Measurements from ENCODE around the gene SLC43A1.
"Not testable (repeated sequence)": the region's sequence is repeated elsewhere in the genome, so short reads cannot be mapped to it uniquely, and the experiment has no call there.

The SLC43A1 gene

DNA sequence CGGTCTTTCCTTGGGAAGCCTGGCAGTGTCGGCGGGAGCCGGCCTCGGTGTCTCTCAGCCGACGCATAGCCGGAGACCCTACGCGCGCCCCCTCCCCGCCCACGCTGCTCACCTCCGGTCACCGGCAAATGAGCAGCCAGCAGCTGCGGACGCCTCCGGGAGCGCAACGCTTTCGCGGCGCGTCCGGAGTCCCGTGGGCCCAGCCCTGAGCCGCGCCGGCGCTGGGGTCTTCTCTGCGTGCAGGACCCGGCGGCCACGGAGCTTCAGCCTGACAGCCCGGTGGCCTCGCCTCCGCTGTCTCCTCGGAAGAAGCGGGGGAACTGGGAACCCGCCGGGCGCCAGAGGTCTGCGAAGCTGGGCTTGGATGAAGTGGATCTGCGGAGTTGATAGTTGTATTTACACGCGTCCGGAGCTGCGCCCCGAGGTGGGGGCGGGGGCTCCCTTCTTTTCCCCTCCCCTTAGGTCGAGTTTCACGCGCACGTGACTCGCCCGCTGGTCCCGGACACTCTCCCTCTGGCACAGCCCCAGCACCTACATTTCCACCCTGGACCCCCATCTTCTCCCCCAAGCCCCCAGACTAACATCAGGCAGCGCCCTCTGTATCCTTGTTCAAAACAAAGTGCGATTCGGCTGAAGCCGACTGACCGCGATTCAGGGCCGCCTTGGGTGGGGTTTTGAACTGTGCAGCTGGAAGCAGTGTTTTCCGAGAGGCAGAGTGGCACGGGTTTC, at the start of gene SLC43A1:
Gene SLC43A1 (minus strand): TSS at position 371 of the 729 bp plus-strand sequence. CDS start 1,591 bp downstream, outside the sequence.
- DNase-seq (ENCODE audit: low read depth), result peak; percentile 58

DNA sequence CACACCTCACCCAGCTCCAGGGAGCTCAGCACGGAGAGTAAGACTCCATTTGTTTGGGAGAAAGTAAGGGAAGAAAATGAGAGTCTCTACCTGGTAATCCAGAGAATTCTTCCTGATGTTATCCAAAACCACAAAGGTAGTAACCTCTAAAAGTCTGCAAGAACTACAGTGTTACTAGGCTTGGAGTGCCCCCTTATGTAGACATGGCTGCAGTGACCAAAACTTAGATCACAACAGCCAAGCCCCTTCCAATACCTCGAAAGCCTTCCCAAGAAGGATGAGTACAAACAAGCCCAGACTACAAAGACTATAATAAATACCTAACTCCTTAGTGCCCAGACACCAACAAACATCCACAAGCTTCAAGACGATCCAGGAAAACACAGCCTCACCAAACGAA, 47.1 kb upstream of the SLC43A1 start:
- no peak for DNase-seq (ENCODE audit: low read depth)

DNA sequence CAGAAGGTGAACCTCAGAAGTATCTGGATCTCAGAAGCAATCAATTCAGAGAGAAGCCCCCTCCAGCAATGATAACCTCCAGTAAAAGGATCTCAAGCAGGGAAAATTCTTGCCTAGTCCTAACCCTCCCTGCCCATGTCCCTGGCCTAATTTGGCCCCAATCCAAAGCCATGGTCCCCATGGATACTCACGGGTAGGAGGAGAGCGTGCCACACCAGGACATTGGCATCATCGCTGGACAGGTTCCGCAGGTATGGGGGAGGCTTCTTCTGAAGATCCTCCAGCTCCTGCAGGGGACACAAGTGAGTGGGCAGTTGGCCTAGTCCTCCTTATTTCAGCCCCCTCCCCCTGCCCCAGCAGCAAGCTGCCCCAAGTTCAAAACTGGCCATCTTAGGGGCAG, 44.6 kb upstream of the SLC43A1 start:
- no peak for DNase-seq (ENCODE audit: low read depth)

DNA sequence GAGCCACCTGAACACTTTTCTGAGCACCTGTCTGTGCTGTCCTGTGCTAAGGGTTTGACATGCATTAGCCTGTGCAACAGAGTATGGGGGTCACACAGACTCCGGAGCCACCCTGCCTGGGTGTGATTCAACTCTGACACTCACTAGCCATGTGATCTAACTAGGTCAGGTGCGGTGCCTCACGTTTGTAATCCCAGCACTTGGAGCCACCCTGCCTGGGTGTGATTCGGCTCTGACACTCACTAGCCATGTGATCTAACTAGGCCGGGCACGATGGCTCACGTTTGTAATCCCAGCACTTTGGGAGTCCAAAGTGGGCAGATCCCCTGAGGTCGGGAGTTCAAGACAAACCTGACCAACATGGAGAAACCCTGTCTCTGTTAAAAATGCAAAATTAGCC, 40.5 kb upstream of the SLC43A1 start:
- DNase-seq (ENCODE audit: low read depth), result no peak

DNA sequence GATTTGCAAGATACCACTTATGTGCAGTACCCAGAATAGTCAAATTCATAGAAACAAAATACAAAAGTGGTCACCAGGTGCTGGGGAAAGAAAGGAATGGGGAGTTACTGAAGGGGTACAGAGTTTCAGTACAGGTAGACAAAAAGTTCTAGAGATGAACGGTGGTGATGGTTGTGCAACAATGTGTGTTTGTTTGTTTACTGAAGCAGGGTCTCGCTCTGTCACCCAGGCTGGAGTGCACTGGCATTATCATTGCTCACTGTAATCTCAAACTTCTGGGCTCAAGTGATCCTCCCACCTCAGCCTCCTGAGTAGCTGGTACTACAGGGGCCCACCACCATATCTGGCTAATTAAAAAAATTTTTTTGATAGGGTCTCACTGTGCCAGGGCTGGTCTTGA, 39.9 kb upstream of the SLC43A1 start:
- no peak for DNase-seq (ENCODE audit: low read depth)

DNA sequence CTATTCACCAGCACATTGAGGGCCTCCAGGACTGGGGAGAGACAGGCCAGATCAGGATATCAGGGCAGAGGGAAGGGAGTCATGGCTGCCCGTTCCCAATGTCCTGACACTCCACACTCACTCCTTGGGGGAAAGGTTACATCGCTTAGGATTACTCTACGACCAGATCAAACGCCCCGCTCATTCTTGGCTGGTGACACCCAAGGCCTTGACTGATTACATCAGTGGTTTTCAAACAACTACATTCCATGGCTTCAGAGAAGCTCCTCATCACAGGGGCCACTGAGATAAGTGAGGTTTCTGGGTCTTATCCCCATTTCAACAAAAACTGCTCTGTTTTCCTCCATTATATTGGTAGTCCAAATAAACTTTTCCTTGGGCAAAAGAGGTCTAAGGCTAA, 37.0 kb upstream of the SLC43A1 start:
- DNase-seq (ENCODE audit: low read depth), result no peak

DNA sequence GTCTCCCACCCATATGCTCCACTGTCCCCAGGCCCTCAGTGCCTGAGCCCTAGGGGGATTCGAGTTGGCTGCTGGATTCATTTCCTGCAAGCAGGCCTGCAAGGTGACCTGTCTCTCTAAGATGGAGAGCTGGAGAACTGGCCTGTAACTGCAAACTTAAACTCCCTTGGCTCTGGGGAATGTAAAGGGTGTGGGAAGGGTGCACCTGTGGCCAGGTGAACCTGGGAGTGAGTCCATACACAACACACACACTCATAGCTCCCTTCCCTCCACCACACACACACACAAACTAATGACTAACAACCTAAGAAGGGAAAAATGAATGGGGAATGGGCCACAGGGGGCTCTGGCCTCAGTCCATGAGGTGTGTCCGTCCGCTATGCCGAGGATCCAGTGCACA, 36.4 kb upstream of the SLC43A1 start:
- DNase-seq (ENCODE audit: low read depth), result no peak

DNA sequence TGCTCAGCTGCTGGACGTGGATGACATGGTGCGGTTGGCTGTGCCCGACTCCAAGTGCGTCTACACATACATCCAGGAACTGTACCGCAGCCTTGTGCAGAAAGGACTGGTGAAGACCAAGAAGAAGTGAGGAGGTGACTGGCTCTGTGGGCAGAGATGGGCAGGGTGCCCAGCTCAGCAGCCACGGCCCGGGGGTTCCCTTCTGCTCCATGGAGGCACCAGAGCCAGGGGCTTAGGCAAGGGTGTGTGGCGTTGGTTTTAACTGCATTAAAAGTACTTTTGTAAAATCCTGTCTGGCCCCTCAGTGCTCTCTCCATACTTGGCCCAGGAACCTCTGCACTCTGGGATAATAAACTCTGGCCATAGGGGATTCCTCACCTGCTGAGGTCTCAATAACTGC, 34.5 kb upstream of the SLC43A1 start:
- DNase-seq (ENCODE audit: low read depth), result no peak

DNA sequence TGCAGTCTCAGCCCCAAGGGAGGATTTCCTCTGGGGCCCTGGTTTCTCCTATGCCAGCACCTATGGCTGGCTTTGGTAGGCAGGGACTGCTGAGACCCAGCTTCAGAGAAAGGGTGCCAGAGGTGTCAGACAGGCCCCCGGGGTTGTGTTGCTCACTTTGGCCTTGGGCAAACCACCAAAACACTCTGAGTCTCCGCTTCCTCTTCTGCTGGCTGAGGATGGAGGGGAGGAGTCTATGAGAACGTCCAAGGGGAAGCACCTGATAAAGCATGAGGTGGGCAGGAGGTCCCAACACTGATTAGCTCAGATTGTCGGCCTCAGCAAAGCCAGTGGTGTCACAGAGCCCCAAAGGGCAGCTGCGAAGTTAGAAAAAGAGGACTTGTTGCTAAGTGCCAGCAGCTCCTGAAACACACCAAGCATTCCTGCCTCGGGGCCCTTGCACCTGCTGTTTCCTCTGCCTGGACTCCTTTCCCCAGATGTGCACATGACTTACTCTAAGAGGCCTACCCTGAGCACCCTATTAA, 32.4 kb upstream of the SLC43A1 start:
- DNase-seq (ENCODE audit: low read depth), result no peak

DNA sequence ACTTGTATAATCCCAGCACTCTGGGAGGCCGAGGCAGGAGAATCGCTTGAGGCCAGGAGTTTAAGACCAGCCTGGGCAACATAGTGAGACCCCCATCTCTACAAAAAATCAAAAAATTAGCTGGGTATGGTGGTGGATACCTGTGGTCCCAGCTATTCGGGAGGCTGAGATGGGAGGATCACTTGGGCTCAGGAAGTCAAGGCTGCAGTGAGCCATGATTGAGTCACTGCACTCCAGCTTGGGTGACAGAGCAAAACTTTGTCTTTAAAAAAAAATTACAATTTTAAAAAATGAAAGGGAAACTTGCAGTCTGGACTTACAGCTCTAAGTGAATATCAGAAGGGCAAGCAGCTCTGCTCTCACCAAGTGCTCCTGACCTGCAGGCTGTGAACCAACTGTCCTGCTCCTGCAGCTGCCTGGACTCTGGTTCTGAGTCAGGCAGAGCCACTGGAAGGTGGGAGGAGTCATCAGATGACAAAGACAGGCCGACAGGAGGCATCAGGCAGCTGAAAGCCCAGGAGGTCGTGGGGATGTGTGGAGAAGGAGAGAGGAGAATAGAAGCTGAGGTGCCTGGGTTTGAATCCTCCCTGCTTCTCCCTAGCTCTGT, 31.5 kb upstream of the SLC43A1 start:
- DNase-seq (ENCODE audit: low read depth), result peak; percentile 21

DNA sequence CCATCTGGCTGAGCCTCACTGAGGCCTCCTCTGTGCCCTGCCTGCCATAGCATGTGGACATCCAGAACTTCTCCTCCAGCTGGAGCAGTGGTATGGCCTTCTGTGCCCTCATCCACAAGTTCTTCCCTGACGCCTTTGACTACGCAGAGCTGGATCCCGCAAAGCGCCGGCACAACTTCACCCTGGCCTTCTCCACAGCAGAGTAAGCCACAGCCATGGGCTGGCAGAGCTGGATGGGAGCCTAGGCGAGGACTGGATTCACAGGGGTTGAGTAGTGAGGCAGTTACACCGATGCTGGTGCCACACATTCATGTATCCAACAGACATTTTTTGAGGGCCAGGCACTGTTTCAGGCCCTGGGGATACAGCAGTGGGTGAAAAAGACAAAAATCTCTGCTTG, 30.9 kb upstream of the SLC43A1 start:
- no peak for DNase-seq (ENCODE audit: low read depth)

DNA sequence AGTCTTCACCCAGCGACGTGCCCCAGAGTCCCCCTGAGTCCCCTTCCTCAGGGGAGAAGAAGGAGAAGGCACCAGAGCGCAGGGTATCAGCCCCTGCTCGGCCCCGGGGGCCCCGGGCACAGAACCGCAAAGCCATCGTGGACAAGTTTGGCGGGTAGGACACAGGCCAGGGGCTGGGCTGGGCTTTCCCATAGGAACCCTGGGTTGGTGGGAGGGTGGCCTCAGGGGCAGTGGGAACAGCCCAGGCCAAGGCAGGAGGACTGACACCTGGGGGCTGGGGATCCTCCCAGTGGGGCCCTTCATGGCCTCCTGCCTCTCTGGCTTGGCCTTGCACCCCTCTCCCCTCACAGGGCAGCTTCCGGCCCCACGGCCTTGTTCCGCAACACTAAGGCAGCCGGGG, 30.4 kb upstream of the SLC43A1 start:
- no peak for DNase-seq (ENCODE audit: low read depth)

DNA sequence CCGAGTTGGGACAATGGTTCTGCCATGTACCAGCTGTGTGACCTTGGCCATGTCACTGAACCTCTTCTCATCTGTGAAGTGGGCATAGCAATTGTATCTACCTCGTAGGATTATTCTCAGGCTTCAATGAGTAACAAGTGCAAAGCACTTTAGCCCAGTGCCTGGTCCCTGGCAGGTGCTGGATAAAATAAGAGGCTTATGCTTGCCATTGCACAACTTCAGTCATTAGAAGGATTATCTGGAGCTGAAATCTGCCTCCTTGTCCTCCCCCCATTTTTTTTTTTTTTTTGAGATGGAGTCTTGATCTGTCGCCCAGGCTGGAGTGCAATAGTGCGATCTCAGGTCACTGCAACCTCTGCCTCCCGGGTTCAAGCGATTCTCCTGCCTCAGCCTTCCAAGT, 29.1 kb upstream of the SLC43A1 start:
- no peak for DNase-seq (ENCODE audit: low read depth)

DNA sequence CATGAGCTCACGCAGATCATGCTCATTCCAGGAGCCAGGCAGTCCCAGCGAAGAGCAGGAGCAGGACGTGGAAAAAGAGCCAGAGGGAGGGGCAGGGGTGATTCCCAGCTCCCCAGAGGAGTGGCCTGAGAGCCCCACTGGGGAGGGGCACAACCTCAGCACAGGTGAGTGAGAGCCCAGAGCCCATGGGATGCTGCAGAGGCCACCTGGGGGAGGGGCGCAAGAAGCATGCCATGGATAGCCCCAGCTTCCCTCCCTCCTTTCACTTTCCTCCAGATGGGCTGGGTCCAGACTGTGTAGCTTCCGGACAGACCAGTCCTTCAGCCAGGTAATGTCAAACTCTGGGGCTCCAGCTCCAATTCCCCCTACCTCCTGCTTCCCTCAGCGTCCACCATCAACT, 28.1 kb upstream of the SLC43A1 start:
- no peak for DNase-seq (ENCODE audit: low read depth)

DNA sequence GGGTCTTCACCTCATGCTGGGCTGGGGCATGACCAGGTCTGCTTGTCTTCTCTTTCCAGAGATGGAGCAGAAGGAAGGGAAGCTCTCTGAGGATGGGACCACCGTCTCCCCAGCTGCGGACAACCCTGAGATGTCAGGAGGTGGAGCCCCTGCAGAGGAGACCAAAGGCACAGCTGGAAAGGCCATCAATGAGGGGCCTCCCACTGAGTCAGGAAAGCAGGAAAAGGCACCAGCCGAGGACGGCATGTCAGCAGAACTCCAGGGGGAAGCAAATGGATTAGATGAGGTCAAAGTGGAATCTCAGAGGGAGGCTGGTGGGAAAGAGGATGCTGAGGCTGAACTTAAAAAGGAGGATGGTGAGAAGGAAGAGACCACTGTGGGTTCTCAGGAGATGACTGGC, 27.1 kb upstream of the SLC43A1 start:
- no peak for DNase-seq (ENCODE audit: low read depth)

DNA sequence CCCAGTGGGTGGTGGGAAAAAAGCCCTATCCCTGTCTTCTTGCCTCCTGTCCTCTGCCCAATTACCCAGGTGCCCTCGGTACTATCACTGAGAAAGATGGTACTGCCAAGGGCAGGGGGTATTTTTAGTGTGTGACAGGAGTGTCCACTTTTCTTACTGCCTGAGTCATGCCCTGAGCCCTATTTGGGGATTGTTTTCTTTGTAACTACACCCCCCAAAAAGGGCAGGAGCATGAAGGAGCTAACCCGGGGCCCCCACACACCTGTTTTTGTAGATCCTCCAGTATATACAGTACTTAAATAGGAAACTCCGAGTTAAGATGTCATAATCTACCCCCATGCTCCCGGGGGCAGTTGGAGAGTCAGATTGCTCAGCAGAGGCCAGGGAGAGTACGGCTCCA, 25.7 kb upstream of the SLC43A1 start:
- no peak for DNase-seq (ENCODE audit: low read depth)

DNA sequence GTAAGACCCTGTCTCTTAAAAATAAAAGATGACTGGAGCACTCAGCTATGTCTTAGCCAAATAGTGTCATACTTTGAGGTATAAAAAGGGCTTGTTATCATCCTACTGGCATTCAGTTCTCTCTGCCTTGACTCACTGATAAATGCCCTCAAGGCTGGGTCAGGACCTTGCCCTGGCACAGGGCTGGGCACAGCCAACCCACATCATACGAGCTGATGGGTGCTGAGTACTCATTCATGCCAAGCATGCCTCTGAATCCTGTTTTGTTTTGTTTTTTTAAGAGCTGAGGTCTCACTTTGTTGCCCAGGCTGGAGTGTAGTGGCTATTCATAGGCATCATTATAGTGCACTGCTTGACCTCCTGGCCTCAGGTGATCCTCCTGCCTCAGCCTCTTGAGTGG, 23.8 kb upstream of the SLC43A1 start:
- DNase-seq (ENCODE audit: low read depth), result no peak

DNA sequence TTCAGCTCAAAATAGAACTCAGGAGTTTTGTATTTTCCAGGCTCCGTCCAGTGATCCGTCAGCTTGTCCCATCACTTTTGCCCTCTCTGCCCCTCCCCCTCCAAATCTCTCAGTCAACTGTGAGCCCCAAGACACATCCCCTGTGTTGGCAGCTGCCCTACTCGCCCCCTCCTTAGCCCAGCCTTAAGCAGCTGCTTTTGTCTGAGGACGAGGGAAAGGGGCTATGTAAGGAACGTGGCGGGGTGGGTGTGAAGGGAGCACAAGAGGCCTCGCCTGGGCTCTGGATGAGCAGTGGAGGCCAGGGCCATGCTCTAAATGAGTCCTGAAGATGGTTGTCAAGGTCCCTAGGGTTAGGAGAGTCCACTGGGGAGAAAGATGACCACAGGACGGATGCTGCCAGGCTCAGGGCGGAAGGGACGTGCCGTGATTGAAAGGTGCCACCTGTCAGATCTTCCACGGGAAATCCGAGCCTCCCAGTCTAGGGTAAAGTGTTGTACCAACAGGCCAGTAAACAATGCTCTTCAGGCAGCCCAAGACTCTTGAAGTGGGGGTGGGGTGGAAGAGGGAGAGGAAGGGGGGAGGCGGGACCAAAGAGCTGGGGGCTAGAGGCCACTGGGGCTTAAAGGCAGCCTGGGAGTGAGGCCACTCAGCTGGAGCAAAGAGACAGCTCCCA, 21.6 kb upstream of the SLC43A1 start, which contains the start of gene SMTNL1:
Gene SMTNL1 (plus strand): TSS at position 649 of the 673 bp plus-strand sequence. CDS start 5,048 bp downstream, outside the sequence.
- no peak for DNase-seq (ENCODE audit: low read depth)

DNA sequence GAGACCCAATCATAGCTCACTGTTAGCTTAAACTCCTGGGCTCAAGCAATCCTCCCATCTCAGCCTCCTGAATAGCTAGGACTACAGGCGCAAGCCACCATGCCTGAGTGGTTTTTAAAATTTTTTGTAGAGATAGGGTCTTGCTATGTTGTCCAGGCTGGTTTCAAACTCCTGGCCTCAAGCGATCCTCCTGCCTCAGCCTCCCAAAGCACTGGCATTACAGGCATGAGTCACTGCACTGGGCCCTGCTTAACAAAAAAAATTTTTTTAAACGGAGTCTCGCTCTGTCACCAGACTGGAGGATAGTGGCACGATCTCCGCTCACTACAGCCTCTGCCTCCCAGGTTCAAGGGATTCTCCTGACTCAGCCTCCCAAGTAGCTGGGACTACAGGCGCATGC, 18.9 kb upstream of the SLC43A1 start:
- DNase-seq (ENCODE audit: low read depth), result not testable (repeated sequence)

DNA sequence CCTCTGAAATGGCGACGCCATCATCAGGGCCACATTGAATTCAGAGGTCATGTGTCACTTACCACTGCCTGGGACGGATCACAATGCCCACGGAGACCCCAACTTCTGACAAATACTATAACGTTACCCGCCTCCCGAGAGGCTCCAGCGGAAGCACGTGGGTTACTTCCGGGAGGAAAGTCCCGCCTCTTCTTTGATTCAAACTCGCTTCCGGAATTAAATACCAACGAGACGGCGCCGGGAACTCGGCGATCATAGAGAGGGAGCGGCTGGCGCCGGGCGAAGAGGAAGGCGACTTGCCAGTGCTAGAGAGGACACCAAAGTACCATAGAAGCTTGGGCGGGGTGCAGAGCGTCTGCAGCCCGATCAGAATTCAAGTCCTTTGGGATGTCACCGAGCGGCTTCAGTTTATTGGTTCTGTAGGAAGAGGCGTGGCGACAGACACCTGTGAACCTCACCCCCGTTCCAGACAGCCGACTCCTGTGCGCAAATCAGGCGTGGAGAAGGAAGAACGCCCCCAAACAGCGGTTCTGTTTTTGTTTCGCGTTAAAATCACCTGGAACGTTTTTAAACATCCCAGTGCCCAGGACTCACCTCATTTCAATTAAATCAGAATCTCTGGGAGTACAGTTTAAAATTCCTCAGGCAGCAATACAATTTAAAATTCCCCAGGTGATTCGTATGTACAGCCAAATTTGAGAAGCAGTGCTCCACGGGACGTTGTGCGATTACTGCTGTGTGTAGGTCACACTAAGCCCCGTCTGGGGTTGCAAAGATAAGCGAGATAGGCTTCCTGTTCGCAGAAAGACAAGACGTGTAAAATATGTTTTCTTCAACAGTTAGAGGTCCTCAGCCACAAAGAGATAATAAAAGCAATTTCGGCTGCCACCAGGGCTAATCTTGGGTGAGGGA, 15.3 kb upstream of the SLC43A1 start, which contains the start of gene TIMM10:
Gene TIMM10 (minus strand): TSS at position 159 of the 912 bp plus-strand sequence. CDS start 565 bp downstream, outside the sequence.
- DNase-seq (ENCODE audit: low read depth), result peak; percentile 96

DNA sequence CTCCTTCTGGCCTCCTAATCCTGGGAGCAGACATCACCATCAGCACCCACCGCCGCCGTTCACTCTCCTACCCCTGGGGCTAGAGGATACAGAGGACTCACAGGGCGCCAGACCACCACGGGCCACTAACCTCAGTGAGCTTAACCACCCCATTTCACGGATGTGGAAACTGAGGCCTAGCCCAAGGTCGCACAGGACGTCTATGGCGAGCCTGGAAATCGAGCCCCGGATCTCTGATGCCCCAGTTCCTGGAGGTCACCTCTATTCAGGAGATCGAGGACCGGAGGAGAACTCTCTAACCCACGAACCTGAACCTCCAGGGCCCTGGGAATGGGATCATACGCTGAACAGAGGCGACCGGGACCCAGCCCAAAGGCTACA, 14.7 kb upstream of the SLC43A1 start:
- no peak for DNase-seq (ENCODE audit: low read depth)

DNA sequence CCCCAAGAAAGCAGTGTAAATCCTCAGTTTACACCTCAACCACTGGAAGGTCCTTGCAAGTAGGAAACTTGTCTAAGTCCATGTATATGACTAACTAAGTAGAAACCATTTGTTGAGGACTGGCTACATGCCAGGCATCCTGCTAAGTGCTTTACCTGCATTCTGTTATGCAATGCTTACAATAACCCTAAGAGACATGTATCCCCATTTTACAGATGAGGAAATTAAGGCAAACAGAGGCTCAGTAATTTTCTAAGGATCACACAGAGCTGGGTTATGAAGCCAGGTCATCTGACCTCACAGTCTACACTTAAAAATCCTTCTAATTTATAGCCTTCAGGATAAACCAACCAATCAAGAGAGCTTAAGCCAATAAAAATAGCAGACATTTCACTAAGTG, 13.5 kb upstream of the SLC43A1 start:
- no peak for DNase-seq (ENCODE audit: low read depth)

Measured in fibroblast of gingiva (primary cell).